Coronary artery (tissue), 2 donors: ENCODE measurements around the gene IRGQ.
"Not testable (repeated sequence)": the region's sequence is repeated elsewhere in the genome, so short reads cannot be mapped to it uniquely, and the experiment has no call there.

Experiments used
- DNase-seq: peaks from one replicate; pipeline ENCODE4 v3.0.0-alpha.2; 2017; ENCODE audit warnings: low spot score
- H3K27ac ChIP-seq, 2 donors: fragments of 200-600 bp; sonication (generic); one replicate each; pipeline ENCODE4 v1.5.1; 2016 to 2019
- H3K4me3 ChIP-seq: fragments of 200-600 bp; sonication (generic); 2 replicates; pipeline ENCODE4 v1.5.1; 2016; ENCODE audit warnings: mild to moderate bottlenecking, moderate library complexity
- CTCF ChIP-seq: fragments of 200-600 bp; sonication (generic); IDR thresholded peaks from one replicate; pipeline ENCODE4 v1.5.1; 2019; ENCODE audit warnings: antibody characterized with exemption

IRGQ gene

GRCh38 chr19:43639519-43640423, 43.8 kb upstream of the IRGQ start, which contains the start of gene CADM4:
TSS of gene CADM4 (minus strand) at chr19:43639850. CDS start at chr19:43639790, 60 bp downstream.
- H3K4me3 ChIP-seq, result peak within 1 kb of the TSS; percentile 78
- TF ChIP-seq CTCF, result no peak
- peak within 1 kb of the TSS in 1 of 2 donors; percentile 34 for H3K27ac ChIP-seq
- DNase-seq, result no peak

- DNase-seq, result no peak
- Histone ChIP-seq H3K27ac (peak overlapping the region in 1 of 2 donors; percentile 34), H3K4me3 (peak overlapping the region; percentile 78)
- no peak for TF ChIP-seq CTCF
Measured at GRCh38 chr19:43638995-43639518, 43.1 kb upstream of the IRGQ start.

DNA sequence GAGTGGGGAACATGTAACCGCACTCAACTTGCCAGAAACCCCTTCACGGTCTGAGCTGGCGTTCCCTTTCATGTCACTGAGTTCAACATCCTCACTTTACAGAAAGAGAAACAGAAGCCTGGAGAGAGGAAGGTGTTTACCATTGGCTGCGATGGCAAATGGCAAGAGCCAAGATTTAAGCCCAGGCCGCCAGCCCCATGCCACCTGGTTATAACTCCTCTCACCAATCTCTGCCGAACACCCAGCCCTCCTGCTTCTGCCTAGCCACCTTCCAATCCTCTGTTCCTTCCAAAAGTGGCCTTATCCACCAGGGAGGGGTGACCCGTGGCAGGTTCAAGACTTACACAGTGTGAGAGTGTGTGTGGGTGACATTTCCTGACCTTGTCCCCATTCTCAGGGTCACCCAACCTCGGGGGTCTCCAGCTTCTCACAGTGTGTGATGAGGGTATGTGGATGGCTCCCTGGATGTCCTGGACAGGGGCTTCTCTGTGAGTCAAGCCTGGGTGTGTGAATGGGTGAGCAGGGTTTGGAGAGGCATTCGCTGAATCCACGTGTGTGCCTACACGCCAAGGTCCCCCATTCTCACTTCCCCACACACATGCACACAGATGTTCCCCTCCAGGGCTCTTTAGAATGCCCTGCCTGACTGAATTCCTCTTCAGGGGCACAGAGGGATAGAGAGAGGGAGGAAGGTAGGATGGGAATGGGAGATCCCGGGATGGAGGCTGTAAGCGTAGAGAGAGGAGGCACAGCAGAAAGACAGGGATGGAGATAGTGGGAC, 42.5 kb upstream of the IRGQ start:
- TF ChIP-seq CTCF, result no peak
- Histone ChIP-seq H3K4me3 (peak overlapping the region; percentile 14), H3K27ac (no peak overlapping the region)
- DNase-seq, result no peak

- DNase-seq, result no peak
- H3K4me3 ChIP-seq, result no peak overlapping the region
- TF ChIP-seq CTCF, result no peak
- H3K27ac ChIP-seq, result peak overlapping the region in 1 of 2 donors; percentile 28
Measured at GRCh38 chr19:43636121-43636683, 40.3 kb upstream of the IRGQ start.

- not testable (repeated sequence) for DNase-seq
- H3K4me3 ChIP-seq, result peak overlapping the region; percentile 21
- peak overlapping the region in 1 of 2 donors; percentile 28 for H3K27ac ChIP-seq
Measured at GRCh38 chr19:43635561-43635940, 39.6 kb upstream of the IRGQ start.

GRCh38 chr19:43634872-43635560, 39.1 kb upstream of the IRGQ start:
- TF ChIP-seq CTCF, result no peak
- Histone ChIP-seq H3K4me3 (peak overlapping the region; percentile 21), H3K27ac (peak overlapping the region in 1 of 2 donors; percentile 11)
- DNase-seq, result no peak

DNA sequence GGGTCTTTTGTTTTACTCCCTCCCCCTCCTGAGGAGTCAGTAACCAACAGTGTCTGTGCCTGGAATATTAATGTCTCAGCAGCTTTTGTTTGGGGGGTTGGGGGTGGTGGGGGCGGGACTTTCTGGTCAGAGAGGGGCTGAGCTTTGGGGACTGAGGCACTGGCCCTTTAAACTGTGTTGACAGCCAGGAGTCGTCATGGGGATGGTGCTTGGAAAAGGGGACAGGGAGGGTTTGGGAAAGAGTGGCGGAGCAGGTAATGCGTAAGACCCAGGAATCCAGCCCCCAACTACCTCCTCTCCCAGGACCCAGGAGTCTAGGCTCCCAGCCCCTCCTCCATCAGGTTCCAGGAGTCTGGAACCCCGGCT, 38.6 kb upstream of the IRGQ start:
- Histone ChIP-seq H3K4me3 (no peak overlapping the region), H3K27ac (peak overlapping the region in 1 of 2 donors; percentile 11)
- DNase-seq, result no peak
- no peak for TF ChIP-seq CTCF
